GM12865 (cell line): Measurements from ENCODE around the gene PPCS.
"Not testable (repeated sequence)": the region's sequence is repeated elsewhere in the genome, so short reads cannot be mapped to it uniquely, and the experiment has no call there.

ENCODE experiments used
- DNase-seq: peaks from one replicate; pipeline ENCODE4 v3.0.0; 2010; ENCODE audit warnings: low read depth
- H3K4me3 ChIP-seq: 2 replicates; pipeline ENCODE4 v1.5.1; 2011; ENCODE audit warnings: mild to moderate bottlenecking, low read depth, low read length, control low read depth
- CTCF ChIP-seq: IDR thresholded peaks from 2 replicates; pipeline ENCODE4 v1.5.1; 2011; ENCODE audit warnings: low read length, control low read depth, low read depth, inconsistent platforms; ENCODE audit not compliant: insufficient read depth; ENCODE audit errors: missing control alignments

PPCS gene

DNA sequence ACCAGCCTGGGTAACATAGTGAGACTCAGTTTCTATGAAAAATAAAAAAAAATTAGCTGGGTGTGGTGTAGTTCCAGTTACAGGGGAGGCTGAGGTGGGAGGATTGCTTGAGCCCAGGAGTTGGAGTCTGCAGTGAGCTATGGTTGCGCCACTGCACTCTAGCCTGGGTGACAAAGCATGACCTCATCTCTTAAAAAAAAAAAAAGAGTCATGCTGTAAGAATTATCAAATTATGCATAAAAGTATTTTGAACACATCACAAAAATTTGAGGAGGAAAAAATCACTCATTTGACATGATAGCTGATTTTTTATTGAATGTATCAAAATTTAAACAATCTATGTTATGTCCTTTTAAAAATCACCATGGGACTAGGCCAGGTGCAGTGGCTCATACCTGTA lies 24.6 kb downstream of the PPCS start:
- no peak for TF ChIP-seq CTCF
- no peak for DNase-seq
- H3K4me3 ChIP-seq, result no peak overlapping the region

DNA sequence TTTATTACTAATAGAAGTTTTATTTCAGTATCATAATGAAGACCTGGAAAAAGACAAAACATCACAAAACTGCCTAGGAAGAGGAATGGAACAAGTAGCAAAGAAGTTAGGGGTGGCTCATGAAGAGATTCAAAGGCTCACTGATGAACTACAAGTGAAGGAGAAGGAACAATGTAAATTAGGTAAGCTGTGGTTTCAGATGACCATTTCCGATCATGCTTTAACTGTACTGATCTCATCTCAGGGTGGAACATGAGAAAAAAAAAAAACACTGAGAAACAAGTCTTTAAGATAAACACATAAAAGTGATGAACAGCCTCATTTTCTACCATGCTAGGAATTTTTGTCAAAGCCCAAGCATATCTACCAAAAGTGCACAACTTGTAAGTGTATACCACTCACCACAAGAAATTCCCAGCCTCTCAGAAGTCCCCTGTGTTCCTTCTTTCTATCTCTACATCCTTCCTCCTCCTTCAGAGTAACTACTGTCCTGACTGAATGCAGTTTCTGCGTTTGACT lies 26.4 kb downstream of the PPCS start:
- peak; percentile 30 for DNase-seq
- no peak overlapping the region for H3K4me3 ChIP-seq
- no peak for TF ChIP-seq CTCF

- DNase-seq, result no peak
- TF ChIP-seq CTCF, result no peak
Measured at GRCh38 chr1:42484382-42484781, 28.0 kb downstream of the PPCS start.

DNA sequence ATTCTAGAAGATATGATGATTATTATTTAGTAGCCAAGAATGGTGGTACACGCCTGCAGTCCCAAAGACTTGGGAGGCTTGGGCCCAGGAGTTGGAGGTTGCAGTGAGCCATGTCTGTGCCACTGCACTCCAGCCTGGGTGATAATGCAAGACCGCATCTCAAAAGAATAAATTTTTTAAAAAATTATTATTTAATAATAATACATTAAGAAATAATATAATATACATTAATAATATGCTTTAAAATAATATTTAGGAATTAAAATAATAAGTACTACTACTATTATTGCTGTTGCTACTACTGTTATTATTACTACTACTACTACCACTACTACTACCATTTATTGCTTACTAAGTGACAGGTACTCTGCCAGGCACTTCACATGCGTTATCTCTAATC lies 33.9 kb downstream of the PPCS start:
- no peak for DNase-seq
- no peak for TF ChIP-seq CTCF
- H3K4me3 ChIP-seq, result no peak overlapping the region

More at GRCh38 chr1:42484382-42484781, 28.0 kb downstream of the PPCS start:
- H3K4me3 ChIP-seq, result no peak overlapping the region

GRCh38 chr1:42502031-42502430 lies 45.7 kb downstream of the PPCS start:
- not testable (repeated sequence) for H3K4me3 ChIP-seq, DNase-seq

DNA sequence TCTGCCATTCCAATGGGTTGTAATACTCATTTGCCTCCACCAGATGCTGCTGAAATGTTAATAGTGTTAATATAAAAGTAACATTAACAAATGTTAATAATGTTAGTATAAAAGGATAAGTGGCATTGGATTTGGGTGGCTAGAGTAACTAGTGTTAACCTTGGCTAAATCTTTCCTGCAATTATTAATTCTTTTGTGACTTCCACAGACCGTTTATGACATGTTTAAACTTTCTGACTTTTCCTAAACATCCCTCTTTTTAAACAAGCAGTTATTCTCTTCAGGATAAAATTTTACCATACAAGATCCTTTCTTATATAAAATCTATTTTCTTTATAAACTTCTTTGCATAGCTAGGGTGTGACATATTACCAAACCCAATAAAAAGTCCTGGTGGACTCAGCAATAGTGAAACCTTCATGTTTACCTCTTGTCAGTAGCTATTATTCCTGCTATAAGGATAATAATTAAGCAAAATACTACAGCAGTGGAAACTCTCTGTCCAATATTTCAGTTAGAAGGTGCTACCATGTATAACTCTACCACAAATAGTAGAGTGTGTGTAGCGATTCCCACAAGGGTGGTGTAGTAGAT lies 48.3 kb downstream of the PPCS start:
- TF ChIP-seq CTCF, result no peak
- DNase-seq, result no peak
- H3K4me3 ChIP-seq, result no peak overlapping the region

DNA sequence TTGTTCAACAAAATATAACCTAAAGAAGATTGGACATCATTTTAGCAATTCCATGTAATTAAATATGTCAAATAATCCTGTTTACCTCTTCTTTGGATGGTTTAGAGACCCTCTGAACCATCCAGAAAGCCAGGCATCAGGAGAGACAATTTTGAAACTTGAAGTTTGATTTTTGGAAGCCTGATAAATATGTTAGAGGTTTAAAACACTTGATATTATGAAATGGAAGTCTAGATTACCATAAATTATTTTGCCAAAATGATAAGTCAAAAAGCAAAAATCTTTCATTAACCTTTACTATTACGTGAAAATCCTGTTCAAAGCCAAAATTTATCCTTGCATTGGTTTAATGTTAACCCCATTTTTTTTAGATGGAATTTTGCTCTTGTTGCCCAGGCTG lies 50.2 kb downstream of the PPCS start:
- TF ChIP-seq CTCF, result no peak
- no peak overlapping the region for H3K4me3 ChIP-seq
- no peak for DNase-seq
